GM18517 (cell line): ENCODE results near the gene MRPL50.

Source experiments
- ATAC-seq: cut with Tn5 transposase; IDR thresholded peaks from one replicate; pipeline ENCODE4 v1.9.1; 2021; ENCODE audit warnings: mild to moderate bottlenecking, moderate library complexity; ENCODE audit not compliant: unreplicated experiment

MRPL50 gene

DNA sequence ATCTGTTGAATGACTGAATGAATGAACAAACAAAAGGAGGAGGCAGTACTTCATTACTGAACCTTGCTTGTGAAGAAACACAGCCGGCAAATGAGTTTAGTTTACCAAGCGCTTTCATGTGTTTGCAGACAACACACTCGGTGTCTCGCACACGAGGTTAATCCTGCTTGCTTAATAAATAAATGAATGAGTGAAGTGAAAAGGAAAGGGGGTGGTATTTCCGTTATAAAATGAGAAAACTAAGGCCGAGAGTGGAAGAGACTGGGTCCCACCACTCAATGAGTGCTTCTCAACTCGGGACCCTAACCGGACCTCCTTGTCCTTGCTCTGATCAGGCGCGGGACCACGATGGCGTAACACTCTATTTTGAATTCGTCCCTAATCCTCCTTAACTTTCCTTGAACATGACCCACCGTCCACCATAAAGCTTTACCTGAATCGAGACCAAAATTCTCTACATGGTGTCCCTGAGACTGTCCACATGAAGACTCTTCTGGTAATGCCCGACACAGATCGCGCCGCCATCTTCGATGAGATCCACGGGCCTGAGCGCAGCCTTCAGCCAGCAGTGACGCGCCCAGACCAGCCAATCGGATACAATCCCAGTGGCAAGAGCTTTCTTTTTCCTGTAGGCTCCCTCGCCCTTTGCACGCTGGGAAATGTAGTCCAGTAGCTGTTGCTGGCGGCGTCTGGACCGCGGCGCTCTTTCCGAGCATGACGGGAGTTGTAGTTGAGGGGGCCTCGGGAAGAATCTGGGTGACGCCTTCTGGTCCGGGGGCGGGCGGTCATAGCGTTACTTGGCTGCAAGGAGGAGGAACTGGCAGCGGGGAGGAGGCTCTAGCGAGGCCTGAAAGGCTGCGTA lies at the start of gene MRPL50, which contains the start of gene ZNF189:
Gene MRPL50, minus strand, starts transcription at position 551 of the 862 bp plus-strand sequence. Its CDS starts 26 bp downstream, at position 525.
Gene ZNF189, plus strand, starts transcription at position 784 of the 862 bp plus-strand sequence. CDS start 306 bp downstream, outside the sequence.
- ATAC-seq: peak; percentile 99

DNA sequence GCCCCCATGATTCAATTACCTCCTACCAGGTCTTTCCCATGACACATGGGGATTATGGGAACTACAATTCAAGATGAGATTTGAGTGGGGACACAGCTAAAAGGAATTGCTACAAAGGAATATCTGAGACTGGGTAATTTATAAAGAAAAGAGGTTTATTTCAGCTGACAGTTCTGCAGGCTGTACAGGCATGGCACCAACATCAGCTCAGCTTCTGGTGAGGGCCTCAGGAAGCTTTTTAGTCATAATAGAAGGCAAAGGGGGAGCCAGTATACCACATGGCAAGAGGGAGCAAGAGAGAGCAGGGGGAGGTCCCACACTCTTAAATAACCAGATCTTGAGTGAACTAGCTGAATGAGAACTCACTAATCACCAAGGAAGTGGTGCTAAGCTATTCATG lies 48.3 kb upstream of the MRPL50 start:
- ATAC-seq: no peak

DNA sequence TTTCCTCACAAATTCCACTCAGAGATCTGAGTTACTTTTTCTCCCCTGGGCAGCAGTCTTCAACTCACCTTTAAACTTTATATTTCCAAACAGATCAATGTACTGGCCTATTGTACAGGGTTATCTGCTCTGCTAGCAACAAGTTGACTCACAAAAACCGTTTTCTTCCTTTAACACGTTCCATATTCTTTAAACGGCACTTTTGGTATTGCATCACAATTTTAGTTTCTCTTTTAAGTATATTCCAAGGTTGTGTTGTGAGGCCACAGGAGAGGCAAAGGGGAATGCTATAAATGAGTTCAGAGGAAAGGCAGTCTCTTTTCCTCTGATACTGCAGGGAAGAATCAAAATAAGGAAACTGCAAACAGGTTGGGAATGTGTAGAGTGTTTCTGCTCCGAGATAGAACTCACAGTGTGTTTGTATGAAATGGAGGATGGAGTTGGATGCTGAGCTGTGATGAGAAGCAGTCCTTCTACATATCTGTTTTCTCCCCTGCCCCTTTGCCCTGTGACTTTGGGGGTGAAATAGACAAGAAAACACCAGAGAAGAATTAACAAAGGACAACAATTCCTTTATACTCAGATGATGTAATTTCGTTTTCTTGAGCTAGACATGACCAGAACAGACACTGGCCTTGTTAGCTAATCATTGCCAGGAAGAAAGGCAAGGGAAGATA lies 47.1 kb upstream of the MRPL50 start:
- ATAC-seq: no peak

DNA sequence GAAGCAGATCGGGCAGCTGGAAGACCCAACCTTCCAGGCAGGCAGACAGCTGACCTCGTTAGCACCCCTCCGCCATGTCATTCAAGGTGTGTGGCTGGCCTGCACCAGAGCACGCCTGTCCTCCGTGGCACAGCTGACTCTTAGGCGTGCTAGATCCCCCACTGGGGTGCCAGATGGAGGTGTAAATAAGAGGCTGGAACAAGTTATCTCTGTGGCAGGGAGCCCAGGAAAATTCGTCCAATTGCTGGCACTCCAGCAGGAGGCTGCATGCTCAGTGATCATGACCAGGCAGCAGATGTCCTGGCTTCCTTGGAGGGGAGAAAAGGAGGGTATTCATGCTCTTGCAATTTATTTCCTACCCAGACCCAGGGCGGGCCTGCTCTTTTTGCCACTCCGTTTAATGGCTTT lies 45.0 kb upstream of the MRPL50 start:
- ATAC-seq: no peak

DNA sequence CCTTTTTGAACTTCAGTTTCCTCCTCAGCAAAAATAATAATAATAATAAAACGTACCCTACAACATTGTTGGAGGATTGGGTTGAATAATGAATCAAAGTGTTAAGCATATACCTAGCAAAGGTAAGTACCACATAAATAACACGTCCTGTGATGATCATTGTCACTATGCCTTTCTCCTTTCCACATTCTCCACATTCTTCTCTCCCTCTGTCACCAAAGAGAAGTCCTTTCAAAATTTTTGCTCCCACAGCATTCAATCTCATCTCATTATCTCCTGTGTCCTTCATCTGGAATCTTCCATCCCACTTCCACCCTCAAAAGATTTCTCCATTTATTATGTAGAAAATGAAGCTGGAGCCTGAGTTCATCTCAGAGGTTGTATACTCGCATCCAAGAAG lies 44.3 kb upstream of the MRPL50 start:
- ATAC-seq: no peak

DNA sequence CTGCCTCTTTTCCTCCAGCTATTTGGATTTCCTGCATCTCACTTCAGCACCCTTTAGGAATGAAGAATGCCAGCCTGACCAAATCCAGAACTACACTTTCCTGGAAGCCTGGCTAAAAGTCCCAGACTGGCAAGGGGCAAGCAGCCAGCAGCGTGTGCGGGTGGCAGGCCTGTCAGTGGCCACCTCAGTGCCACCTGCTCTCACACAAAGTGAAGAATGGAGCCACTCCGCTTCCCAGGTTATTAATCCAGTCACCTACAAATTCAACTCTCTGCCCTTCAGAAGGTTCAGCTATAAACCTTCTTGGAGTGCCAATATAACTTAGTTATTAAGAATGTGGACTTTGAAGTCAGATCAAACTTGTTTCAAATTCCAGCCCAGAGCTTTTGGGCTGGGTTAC lies 43.9 kb upstream of the MRPL50 start:
- ATAC-seq: no peak

DNA sequence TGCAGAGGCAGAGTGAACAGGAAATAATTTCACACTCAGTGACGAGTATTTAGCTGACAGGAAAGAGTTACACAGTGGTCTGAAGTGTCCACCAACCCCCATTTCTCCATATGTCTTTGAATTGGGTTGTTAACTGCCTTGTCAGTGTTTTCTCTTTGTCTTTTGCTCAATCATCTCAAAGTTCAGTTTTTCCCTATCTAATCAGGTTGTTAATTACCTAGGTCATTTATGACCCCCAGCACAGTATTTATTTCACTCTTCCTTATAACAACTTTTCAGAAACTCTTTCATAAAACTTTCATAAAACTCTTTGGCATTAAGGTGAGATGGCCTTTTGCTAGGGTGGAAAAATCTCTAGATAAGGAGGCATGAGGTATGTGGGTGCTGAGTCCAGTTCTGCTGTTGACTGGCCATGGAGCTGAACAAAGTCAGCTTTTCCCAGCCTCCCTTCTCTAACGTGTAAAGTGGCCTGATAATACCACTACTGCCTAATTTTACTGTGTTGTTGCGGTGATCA lies 42.4 kb upstream of the MRPL50 start:
- no peak for ATAC-seq

DNA sequence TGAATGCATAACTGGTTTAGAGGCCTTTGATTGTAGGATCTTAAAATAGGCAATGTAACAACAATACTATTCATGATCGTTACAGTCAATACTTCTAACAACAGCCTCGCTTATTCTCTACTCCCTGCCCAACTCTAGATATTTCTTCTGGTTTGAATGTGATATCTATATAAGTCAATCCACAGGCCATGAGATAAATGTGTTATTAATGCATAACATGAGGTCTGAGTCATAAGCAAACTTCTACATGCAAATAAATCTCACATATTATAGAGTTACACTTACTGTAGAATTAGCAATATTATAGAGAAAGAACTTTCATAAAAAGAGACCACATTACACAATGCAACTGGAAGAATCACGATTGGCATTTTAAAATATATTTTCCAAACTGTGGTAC lies 40.1 kb upstream of the MRPL50 start:
- no peak for ATAC-seq

DNA sequence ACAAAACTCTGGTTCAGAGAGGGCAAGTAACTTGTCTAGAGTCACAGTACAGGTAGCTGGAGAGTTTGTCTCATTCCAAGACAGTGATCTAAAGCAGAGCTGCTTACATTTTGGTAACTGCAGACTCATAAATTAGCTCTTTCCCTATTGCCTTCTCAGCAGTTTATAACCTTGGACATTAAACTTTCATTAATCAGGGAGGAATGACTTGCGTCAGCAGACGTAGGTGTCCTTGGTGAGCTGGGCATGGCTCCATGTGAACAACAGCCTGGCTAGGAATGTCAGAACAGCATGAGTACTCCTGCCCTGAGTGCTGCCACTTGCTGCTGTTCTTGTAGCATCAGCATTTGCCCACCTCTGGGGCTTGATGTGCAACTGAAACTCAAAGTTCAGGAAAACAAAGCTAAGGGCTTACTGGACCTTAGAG lies 39.4 kb upstream of the MRPL50 start:
- ATAC-seq: no peak

DNA sequence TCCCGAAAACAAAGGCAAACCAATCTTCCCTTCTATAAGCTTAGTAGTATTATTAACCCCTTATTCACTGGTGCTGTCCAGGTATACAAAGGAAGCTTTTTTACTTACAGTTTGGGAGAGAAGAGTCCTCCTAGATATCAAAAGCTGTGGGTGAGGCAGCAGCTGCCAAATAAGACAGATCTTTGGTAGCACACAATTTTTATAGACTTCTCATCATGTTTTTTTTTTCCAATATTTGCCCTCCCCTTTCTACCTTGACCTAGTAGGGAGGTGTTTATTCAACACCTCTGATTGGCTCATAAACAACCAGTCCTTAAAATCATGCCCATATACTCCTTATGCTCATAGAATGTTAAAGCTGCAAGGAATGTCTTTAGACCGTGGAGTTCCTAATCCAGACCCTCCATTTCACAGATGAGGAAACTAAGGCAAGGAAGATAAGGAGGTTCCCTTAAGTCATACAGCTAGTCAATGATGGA lies 37.2 kb upstream of the MRPL50 start, which contains the start of gene ALDOB:
Gene ALDOB, minus strand, starts transcription at position 174 of the 479 bp plus-strand sequence. CDS start 4,887 bp downstream, outside the sequence.
- no peak for ATAC-seq

DNA sequence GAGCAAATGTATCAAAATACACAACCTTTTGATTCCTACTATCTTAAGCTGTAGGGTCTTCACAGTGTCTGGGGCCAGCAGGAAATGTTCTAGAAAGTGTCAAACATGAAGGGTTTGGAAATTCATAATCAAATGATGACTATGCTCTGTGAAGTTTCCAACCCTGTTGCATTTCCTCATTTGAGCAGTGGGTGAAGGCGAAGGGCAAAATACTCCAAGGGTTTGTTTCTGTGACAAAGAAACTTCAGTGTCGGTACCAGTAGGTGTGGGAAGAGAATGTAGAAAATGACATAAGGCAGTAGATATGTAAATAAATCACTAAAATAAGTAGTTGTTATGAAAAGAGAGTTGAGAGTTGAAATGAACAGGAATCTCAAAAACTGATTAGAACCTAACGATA lies 36.6 kb upstream of the MRPL50 start:
- no peak for ATAC-seq

DNA sequence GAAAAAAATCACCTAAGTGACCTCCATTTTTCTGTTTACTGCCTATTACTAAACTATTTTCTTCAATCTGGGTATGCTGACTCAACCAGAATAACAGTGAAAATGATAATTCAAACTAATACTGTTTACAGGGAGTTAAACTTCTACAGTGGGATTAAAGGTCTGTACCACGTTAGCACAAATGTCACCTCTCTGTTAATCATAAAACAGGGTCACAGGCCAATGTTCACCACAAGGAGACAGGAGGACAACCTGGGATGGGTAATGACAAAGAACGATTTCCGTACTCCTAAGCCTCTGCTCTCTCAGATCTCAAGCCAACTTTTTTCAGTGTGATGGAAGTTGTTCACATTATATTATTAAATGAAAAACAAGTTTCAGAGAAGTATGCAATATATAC lies 34.8 kb upstream of the MRPL50 start:
- no peak for ATAC-seq

DNA sequence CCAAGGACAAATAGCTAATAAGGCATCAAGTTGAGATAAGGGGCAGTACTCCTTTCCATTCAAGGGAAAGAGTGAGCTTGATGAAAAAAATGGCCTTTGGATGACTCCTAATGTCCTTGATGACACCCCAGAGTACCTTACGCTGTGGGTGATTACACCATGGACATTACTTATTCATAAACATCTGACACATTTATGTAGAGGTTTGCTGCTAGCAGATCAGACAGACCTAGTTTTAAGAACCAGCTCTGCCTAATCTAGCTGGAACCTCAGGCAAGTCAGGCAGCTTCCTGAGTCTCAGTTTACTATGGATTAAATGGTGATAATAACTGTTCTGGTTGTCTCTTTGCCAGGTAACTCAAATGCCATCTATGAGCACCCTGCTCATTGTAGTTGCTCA lies 34.3 kb upstream of the MRPL50 start:
- no peak for ATAC-seq

DNA sequence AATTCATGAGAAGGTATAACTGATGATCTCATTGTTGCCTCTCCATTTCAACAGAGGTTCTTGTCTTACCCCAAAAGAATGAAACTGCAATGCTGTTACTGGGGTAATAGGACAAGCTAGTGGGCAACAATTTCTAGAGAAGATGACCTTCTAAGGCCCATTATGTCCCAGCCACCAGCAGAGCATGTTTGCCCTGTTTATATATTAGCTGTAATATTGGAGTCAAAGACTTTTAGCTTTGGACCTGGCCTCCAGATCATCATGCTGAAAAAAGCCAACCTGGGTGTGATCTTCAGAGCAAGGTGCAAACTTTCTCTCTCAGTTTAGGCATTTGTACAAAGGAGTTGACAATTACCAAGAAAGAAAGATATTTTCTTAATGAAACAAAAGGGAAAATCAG lies 33.8 kb upstream of the MRPL50 start:
- ATAC-seq: no peak

DNA sequence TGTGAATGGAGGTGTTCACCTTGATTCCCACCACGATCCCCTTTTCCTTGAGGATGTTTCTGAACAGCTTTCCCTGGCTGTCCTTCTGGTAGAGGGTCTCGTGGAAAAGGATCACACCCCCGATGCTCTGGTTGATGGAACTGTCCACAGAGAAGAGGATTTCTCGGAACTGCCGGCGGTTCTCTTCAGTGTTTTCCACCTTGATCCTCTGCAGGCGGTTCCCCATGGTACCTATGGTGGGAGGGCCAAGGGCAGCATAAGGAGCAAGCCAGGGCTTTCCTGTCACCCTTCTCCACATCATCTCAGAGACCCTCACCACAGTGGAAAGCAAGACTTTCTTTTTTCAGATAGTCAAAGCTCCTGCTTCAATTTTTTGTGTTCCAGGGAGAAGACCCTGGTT lies 31.3 kb upstream of the MRPL50 start:
- ATAC-seq: no peak

DNA sequence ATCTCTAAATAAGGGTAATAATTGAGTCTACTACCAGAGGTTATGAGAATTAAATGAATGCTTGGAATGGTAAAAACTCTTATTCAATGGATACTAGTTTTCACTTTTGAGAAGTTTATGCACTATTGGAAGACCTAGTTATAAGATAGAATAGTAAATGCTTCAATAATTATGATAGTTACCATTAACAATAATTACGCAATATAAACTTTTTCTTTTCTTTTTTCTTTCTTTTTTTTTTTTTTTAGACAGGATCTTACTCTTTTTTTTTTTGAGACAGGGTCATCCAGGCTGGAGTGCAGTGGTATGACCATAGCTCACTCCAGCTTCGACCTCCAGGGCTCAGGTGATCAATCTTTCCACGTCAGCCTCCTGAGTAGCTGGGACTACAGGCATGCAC lies 30.5 kb upstream of the MRPL50 start:
- no peak for ATAC-seq

DNA sequence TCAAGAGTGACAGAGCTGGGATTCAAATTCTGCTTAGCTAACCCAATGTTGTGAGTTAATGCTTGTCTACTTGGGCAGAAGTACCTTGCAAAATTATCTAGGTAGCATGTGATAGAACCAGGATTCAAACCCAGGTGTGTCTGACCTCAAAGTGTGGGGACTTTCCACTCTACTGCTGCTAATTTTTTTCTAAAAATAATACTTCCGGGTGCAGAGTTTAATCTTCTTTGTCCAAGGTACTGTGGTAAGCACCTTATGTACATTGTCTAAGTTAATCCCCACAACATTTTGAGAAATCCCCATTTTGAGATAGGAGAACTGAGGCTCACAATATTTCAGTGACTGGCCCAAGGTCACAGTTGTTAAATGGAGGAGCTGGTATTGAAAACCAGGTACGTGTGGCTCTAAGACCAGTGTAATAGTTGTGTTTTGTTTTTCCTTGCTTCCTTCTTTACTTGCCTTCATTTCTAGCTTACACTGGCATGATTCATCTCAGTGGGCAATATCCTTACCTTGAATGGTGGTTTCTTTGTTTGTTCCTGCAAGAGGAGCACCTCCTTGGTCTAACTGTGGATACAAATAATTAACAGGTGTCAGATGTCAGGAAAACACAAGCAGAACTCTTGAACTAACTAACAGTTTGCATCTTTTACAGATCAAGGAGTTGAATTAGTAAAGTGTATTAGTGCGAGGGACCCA lies 29.7 kb upstream of the MRPL50 start:
- no peak for ATAC-seq

DNA sequence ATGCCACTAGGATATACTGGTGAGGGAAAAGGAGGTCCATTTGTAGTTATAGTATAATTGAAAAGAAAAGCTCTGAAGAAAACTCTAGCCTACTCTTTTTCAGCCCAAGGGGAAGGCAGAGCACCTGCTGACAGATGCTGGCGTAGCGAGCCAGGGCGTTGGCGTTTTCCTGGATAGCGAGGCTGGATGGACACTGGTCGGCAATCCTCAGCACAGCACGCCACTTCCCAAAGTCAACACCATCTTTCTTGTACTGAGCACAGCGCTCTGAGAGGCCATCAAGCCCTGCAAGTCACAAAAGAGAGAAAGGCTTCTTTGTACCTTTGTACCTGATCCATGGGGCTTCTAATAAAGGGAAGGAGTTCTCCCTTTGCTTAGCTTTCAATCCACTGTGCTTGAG lies 28.9 kb upstream of the MRPL50 start:
- no peak for ATAC-seq

DNA sequence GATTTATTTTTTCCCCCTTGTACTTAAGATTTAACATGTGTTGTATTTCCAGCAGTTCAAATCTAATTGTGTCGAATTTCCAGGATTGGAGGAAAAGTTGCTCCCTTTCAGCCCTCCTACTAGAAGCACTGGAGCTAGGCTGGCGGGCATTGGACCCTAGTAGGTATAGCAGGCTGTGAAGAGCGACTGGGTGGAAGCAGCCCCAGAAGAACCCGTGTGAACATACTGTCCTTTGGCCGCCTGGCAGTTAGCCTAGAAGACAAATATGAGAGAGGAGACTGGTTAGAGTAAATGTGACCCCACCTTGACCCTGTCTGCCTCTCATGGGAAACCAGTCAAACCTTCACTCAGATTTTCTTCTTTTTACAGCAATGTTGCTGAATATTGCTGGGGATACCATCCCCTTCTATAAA lies 23.2 kb upstream of the MRPL50 start:
- no peak for ATAC-seq

DNA sequence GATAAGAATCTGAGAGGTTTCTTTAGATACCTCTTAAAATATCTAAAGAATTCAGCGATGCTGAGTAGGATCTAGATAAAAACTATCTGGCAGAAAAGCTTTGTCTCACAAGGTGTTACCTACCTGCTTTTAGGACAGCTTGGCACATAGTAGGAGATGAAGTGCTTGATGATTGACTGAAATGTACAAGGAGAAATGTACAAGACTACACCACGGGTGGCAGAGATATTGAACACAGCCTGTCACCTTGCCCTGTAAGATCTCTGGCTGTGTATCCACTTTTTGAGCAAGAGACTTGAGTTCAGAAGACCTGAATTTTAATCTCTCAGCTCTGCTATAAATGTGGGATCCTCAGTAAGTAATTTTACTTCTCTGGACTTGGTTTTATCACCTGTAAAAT lies 21.4 kb upstream of the MRPL50 start:
- ATAC-seq: no peak
